Stimulated activated CD4-positive, alpha-beta T cell treated with anti-CD3 and anti-CD28 coated beads, Interleukin-2, amount 100 ng/mL, for 48 hours (primary cell): ENCODE measurements around the gene ZFPM1.
A peak's percentile ranks its signal among the peaks of the same experiment; 100 is the strongest.
"Not testable (repeated sequence)": the region's sequence is repeated elsewhere in the genome, so short reads cannot be mapped to it uniquely, and the experiment has no call there.

Experiments
- DNase-seq, 2 donors: peaks; one replicate each; pipeline ENCODE4 v3.0.0-alpha.2; 2020

The ZFPM1 gene

GRCh38 chr16:88518411-88519111, 65.5 kb downstream of the ZFPM1 start:
- not testable (repeated sequence) for DNase-seq

DNA sequence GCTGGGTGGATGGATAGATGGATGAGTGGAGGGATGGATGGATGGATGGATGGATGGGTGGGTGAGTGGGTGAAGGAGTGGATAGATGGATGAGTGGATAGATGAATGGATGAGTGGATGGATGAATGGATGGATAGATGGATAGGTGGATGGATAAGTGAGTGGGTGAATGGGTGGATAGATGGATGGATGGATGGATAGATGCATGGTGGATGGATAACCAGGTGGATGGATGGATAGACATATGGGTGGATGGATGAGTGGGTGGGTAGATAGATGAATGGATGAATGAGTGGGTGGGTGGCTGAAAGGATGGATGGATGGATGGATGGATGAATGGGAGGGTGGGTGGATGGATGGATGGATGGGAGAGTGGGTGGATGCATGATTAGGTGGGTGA, 66.2 kb downstream of the ZFPM1 start:
- DNase-seq: no peak

- DNase-seq: no peak
Measured at GRCh38 chr16:88519938-88520653, 67.0 kb downstream of the ZFPM1 start.

DNA sequence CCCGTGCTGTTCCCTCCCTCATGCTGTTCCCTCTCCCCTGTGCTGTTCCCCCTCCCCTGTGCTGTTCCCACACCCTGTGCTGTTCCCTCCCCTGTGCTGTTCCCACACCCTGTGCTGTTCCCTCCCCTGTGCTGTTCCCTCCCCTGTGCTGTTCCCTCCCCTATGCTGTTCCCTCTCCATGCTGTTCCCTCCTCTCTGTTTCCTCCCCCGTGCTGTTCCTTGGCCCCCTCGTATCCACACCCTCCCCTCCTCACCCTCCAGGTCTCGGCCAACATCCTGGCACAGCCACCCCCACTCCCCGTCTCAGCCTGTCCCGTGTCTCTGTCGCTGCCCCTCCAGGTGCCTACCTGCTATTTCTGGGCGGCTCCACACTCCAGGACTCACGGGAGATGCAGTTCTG, 68.6 kb downstream of the ZFPM1 start:
- DNase-seq: no peak

DNA sequence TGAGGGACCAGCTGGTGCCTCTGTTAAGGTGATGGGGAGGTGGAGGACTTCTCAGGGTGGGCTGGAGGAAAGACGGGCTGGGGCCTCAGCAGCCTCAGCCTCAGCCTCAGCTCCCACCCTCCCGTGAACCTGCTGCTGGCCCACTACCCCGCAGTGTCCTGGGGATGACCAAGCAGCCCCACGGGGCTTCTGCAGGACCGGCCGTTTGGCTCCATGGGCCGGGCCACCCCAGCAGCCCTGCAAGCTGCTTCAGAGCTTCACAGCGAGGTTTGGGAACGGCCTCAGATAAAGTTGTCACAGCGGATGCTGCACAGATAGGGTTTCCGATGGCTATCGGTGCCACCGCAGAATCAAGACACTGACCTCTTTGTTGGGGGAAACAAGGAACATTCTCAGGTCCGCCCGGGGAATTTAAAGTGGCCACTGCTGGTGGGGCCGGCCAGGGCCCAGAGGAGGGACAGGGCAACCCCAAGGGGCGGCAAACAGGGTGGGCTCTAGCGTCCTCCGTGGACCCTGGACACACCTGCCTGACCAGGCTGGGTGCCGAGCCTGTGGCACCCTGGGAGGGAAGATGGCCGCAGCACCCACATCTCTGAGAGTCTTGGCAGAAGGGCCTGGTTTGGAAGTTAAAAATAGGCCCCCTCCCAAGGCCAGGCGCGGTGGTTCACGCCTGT, 69.3 kb downstream of the ZFPM1 start:
- no peak for DNase-seq

DNA sequence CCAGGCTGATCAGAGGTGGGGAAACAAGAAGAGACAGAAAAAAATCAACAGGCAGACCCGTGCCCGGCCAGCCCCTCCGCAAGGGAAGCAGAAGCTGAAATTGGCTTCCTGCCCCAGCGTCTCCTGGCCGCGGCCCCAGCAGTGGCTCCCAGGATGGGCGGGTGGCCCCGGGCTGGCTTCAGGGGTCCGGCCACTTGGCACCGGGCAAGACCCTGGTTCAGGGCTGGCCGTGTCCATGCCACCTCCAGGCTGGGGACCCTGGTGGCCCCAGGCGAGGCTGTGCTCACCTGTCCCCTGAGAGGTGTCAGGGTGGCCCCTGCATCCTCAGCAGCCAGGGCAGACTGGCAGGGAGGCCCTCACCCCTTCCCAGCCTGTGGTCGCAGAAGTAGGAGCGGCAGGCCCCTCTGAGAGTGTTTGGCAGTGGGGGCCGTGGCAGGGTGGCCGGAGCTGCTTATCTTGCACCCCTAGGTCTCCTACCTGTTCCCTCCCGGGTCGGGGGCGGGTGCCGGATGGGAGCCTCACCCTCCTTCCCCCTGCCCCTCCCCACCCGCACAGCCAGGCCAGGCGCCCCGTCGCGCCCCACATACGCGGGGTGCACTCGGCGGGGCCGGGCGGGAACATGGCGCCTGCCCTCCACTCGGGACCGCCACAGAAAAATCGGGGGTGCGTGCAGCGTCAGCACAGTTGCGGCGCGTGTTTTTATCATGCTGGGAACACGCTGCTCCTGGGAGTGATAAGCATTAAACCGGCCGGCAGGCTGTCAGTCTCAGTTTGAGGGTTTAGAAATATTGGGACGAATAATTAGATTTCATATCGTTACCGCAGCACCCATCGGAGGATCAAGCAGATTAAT, 70.5 kb downstream of the ZFPM1 start:
- no peak for DNase-seq

GRCh38 chr16:88524274-88524972, 71.3 kb downstream of the ZFPM1 start:
- DNase-seq: no peak

- DNase-seq: no peak
Measured at GRCh38 chr16:88524973-88525662, 72.0 kb downstream of the ZFPM1 start.

DNA sequence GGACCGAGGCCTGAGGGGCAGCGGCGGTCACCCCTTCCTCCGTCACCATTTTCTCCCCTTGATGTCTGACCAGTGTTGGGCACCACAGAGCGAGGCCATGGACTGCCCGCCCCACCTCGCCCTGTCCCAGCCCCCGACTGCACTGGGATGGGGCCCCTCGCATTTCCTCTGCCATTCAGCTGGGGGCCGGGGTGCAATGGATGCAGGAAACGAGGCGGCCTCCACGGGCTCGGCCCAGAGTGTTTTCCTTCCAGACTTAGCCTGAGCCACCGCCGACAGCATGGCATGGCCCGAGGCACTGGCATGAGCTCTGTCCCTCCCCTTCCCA, 72.5 kb downstream of the ZFPM1 start:
- DNase-seq: no peak

GRCh38 chr16:88526008-88526905, 73.2 kb downstream of the ZFPM1 start:
- no peak for DNase-seq

DNA sequence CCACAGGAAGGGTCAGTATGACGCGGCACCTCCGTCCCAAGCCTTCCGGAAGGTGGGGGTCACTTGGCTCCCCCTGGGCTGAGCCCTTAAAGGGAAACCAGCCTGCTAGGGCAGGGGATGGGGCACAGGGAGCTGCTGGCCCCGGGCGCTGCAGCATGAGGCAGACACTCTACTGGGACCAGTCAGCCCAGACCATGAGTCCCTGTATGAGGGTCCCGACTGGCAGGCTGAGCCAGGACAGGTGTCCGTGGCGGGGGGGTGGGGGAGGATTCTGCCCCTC, 73.8 kb downstream of the ZFPM1 start:
- DNase-seq: no peak

DNA sequence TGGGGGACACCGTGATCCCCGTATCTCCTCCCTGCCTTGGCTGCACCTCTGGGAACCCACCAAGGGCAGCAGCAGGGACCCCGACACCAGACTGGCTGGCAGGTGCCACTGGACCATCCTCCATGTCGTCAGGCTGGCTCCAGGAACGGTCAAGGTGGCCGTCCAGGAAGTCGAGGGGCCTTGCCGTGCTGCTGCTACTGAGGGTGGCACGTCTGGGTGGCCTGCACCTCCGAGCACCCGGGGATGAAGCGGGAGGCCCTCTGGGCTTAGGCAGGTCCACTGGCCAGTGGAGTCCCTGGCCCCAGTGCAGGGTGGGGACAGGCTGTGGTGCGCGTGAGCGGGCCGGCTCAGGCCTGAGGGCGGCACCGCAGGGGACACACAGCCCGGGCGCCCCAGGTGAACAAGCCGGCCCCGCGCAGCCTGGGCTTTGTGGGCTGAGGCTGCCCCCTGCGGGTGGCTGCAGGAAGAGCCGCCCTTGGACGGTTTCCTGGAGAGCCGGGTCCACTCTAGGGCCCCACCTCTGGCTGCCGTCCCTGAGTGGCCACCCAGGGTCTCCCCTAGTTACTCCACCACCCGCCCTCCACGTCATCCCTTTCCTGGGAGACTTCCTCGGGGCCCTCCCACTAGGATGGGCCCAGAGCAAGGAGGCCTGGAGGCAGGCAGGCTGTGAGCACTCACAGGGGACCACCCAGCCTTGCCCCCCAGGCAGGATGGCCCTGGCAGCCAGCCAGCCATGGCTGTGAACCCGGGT, 74.3 kb downstream of the ZFPM1 start:
- DNase-seq: peak; percentile 63 to 70

DNA sequence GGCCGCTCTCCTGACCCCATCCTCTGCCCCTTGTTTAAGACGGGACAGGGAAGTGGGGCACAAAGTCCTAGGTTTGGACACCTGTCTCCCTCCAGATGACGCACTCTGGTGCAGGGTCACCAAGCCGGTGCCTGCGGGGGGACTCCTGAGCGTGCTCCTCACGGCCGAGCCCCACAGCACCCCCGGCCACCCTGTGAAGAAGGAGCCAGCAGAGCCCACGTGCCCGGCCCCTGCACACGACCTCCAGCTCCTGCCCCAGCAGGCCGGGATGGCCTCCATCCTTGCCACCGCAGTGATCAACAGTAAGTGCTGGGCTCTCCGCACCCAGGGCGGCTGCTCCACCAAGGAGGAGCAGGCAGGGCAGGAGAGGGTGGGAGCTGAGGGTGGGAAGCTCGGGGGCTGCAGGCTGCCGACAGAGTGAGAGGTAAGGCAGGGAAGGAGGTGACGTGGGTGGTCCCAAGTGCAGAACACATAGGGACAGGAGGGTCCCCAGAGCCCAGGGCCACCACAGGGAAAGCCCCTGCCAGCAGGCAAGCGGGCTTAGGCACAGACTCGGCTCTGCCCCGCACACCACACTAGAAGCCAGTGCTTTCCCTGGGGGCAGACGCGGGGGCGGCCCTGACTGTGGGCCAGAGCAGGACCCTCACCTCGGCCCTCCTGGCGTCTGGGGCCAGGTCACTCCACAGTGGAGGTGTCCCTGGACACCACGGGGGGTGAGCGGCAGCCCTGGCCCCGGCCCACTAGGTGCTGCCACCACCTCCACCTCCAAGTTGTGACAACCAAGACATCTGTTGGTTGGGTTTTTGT, 75.1 kb downstream of the ZFPM1 start:
- DNase-seq: no peak

- DNase-seq: no peak
Measured at GRCh38 chr16:88528902-88529318, 75.8 kb downstream of the ZFPM1 start.

- DNase-seq: no peak
Measured at GRCh38 chr16:88529596-88529995, 76.5 kb downstream of the ZFPM1 start.

DNA sequence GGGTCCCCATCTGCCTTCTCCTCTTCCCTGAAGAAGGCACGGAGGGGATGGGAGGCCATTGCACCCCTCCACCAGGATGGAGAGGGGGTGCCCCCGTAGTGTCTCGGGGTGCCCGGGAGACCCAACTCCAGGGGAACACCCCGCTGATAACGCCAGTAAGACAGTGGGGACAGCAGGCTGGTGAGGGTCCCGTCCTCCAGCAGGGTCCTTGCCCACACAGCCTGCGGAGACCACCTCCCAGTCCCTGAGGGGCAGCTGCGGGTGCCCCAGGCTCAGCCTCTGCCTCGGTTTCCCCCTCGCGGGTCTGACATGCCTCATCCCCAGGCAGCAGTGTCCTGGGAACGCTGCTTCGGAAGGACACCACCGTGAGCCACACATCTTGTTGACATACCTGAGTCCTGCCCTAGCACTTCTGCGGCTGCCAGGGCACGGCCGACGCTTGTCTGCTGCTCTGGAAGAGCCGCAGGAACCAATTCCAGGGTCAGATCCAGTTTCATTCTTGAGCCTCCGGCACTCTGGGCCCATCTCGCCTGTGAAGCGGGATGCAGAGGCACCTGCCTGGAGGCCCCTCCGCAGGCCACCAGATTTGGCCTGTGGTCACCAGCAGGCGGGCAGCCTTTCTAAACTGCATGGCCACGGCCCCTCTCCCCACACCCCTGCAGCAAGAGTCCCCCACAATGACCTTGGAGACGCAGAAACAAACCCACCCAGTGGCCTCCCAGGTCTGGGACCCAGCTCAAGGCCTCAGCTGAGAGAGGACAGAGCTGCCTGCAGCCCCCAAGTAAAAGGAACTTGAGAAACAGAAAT, 77.2 kb downstream of the ZFPM1 start:
- DNase-seq: no peak

- DNase-seq: no peak
Measured at GRCh38 chr16:88530858-88531203, 77.8 kb downstream of the ZFPM1 start.

DNA sequence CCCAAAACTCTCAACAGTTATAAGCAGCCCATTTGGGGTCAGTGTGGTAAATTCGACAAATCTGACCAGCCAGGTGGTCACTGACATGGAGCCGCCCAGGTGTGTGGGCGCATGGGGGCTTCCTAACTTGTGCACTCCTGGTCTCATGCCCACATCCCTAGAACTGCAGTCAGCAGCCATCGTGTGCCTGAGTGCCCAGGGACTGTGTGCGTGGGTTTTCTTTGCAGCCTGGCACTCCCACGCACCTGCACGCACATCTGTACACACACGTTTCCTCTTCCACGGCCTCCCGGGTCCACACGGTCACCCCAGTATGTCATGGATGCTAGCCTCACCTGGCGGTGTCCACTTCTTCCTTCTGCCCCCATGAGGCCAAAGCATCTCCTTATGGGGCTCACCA, 78.3 kb downstream of the ZFPM1 start:
- no peak for DNase-seq

- DNase-seq: no peak
Measured at GRCh38 chr16:88531931-88532433, 78.9 kb downstream of the ZFPM1 start.
